ENCODE data around the gene GNL3L. TPM values are rescaled to one million over a fixed set of nuclear protein-coding genes. Genes with fewer than 3 reads are reported as not detected.

The GNL3L gene
- total and polyA plus RNA-seq, 9 of the 15 experiments (the other 6 are each of a cell fraction or from before 2014, with no cell fraction given), result 11.5 to 81.7 (median 37.6) TPM

DNA sequence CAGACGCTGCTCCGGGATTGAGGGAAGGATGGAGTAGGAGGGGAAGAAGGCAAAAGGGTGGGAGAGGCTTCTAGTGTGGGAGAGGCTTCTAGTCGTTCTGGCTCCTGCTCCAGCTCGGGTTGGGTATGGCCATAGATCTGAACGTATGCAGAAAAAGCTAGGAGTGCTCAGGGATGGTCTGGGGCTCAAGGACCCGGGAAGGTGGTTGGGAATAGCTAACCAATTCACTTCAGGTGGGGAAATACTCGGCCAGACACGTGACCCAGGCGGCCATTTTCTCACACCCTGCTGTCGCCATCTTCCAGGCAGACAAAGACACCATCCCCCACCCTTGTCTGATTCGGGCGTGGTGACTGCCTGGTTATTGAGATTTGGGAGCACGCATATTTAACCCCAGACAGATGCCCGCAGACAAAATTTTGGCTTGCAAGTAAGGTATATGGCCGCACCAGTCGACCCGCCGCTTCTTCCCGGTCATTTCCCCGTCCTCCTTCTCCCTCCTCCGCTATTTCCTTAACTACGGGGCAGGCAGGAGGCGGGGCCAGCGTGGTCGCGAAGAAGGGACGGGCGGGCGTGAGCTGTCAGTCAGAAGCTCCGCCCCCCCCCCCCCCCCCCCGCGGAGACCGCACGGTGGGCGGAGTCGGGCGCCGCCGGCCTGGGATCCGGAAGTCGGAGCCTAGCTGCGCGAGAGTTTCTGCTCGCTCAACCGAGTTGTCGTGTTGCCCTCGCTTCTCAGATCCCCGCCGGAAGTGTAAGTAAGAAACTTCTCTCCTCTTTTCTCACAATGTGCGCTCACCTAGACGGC lies at the start of gene GNL3L (continued):
- TF ChIP-seq, protein P1, sequence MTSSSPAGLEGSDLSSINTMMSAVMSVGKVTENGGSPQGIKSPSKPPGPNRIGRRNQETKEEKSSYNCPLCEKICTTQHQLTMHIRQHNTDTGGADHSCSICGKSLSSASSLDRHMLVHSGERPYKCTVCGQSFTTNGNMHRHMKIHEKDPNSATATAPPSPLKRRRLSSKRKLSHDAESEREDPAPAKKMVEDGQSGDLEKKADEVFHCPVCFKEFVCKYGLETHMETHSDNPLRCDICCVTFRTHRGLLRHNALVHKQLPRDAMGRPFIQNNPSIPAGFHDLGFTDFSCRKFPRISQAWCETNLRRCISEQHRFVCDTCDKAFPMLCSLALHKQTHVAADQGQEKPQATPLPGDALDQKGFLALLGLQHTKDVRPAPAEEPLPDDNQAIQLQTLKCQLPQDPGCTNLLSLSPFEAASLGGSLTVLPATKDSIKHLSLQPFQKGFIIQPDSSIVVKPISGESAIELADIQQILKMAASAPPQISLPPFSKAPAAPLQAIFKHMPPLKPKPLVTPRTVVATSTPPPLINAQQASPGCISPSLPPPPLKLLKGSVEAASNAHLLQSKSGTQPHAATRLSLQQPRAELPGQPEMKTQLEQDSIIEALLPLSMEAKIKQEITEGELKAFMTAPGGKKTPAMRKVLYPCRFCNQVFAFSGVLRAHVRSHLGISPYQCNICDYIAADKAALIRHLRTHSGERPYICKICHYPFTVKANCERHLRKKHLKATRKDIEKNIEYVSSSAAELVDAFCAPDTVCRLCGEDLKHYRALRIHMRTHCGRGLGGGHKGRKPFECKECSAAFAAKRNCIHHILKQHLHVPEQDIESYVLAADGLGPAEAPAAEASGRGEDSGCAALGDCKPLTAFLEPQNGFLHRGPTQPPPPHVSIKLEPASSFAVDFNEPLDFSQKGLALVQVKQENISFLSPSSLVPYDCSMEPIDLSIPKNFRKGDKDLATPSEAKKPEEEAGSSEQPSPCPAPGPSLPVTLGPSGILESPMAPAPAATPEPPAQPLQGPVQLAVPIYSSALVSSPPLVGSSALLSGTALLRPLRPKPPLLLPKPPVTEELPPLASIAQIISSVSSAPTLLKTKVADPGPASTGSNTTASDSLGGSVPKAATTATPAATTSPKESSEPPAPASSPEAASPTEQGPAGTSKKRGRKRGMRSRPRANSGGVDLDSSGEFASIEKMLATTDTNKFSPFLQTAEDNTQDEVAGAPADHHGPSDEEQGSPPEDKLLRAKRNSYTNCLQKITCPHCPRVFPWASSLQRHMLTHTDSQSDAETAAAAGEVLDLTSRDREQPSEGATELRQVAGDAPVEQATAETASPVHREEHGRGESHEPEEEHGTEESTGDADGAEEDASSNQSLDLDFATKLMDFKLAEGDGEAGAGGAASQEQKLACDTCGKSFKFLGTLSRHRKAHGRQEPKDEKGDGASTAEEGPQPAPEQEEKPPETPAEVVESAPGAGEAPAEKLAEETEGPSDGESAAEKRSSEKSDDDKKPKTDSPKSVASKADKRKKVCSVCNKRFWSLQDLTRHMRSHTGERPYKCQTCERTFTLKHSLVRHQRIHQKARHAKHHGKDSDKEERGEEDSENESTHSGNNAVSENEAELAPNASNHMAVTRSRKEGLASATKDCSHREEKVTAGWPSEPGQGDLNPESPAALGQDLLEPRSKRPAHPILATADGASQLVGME (CRISPR knock-in tag; IDR thresholded peaks at IDR 0.05), result no peak
- TF ChIP-seq NCOA4 (IDR thresholded peaks at IDR 0.05; ENCODE audit: partially characterized antibody), result no peak
- no peak for TF ChIP-seq NCOA2 (IDR thresholded peaks at IDR 0.05; ENCODE audit: partially characterized antibody in 2 of 2)
- TF ChIP-seq TAF9B (IDR thresholded peaks at IDR 0.05; ENCODE audit: partially characterized antibody), result peak; percentile 44
- TF ChIP-seq NEUROD1 (IDR thresholded peaks at IDR 0.05; ENCODE audit: borderline replicate concordance, low read depth, low read length, partially characterized antibody), result peak; percentile 7
- no peak for TF ChIP-seq RBM22 (IDR thresholded peaks at IDR 0.05; ENCODE audit: low read depth, low read length, poor library complexity, severe bottlenecking)
- TF ChIP-seq, protein P2, sequence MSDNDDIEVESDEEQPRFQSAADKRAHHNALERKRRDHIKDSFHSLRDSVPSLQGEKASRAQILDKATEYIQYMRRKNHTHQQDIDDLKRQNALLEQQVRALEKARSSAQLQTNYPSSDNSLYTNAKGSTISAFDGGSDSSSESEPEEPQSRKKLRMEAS (CRISPR knock-in tag; IDR thresholded peaks at IDR 0.05), result peak; percentile 75
- TF ChIP-seq ASH1L (IDR thresholded peaks at IDR 0.05; ENCODE audit: borderline replicate concordance, low read depth, partially characterized antibody), result no peak
- TF ChIP-seq, protein P3, sequence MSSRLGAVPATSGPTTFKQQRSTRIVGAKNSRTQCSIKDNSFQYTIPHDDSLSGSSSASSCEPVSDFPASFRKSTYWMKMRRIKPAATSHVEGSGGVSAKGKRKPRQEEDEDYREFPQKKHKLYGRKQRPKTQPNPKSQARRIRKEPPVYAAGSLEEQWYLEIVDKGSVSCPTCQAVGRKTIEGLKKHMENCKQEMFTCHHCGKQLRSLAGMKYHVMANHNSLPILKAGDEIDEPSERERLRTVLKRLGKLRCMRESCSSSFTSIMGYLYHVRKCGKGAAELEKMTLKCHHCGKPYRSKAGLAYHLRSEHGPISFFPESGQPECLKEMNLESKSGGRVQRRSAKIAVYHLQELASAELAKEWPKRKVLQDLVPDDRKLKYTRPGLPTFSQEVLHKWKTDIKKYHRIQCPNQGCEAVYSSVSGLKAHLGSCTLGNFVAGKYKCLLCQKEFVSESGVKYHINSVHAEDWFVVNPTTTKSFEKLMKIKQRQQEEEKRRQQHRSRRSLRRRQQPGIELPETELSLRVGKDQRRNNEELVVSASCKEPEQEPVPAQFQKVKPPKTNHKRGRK (tag; IDR thresholded peaks at IDR 0.05), result no peak
- TF ChIP-seq TCF3 (CRISPR knock-in tag; IDR thresholded peaks at IDR 0.05), result no peak
- no peak for TF ChIP-seq OTX1 (CRISPR knock-in tag; IDR thresholded peaks at IDR 0.05)
- TF ChIP-seq RFX1 (IDR thresholded peaks at IDR 0.05), result peak; percentile 75
- TF ChIP-seq ATF7 (IDR thresholded peaks at IDR 0.05), result 0 out of 2 replicates have a peak, but pooled peaks have one; percentile 4
- no peak for TF ChIP-seq BCL6 (CRISPR knock-in tag; IDR thresholded peaks at IDR 0.05)
- no peak for TF ChIP-seq SMARCC2 (IDR thresholded peaks at IDR 0.05; ENCODE audit: low read depth)
- no peak for TF ChIP-seq MEIS2 (IDR thresholded peaks at IDR 0.05; ENCODE audit: partially characterized antibody)
- TF ChIP-seq XRCC3 (IDR thresholded peaks at IDR 0.05), result 0 out of 2 replicates have a peak, but pooled peaks have one; percentile 39
- TF ChIP-seq, protein P4, sequence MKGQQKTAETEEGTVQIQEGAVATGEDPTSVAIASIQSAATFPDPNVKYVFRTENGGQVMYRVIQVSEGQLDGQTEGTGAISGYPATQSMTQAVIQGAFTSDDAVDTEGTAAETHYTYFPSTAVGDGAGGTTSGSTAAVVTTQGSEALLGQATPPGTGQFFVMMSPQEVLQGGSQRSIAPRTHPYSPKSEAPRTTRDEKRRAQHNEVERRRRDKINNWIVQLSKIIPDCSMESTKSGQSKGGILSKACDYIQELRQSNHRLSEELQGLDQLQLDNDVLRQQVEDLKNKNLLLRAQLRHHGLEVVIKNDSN (CRISPR knock-in tag; IDR thresholded peaks at IDR 0.05), result peak; percentile 94
- TF ChIP-seq NFRKB (IDR thresholded peaks at IDR 0.05; ENCODE audit: low read depth), result peak; percentile 98
- no peak for TF ChIP-seq FOXK1 (CRISPR knock-in tag; IDR thresholded peaks at IDR 0.05; ENCODE audit: borderline replicate concordance)
- TF ChIP-seq ARHGAP35 (IDR thresholded peaks at IDR 0.05; ENCODE audit: partially characterized antibody), result no peak
